HCT116 (cell line): ENCODE data around the gene ARL5B. TPM values are rescaled to one million over a fixed set of nuclear protein-coding genes. Genes with fewer than 3 reads are reported as not detected.

ENCODE experiments used
- ATAC-seq: fragments of 200-7000 bp; cut with Tn5 transposase; 2 replicates; pipeline ENCODE4 v1.9.1; 2020; ENCODE audit warnings: mild to moderate bottlenecking, moderate library complexity
- BruUV-seq: library from RNA; stranded (reverse); fragments of 400-500 nt; replicated peaks from 2 replicates; lab custom pipeline; 2021; lab: Mats Ljungman, UMichigan
- CTCF ChIA-PET: fragments of 300-600 bp; sonication (Branson Sonifier 250); formaldehyde crosslinking; loops from one replicate; lab custom pipeline; 2021; ENCODE audit warnings: antibody characterized with exemption; lab: Charles Lee
- POLR2A ChIA-PET: fragments of 300-600, 350-600 bp; sonication (Branson Sonifier 250); formaldehyde crosslinking; loops from one replicate; lab custom pipeline; 2021; ENCODE audit warnings: antibody characterized with exemption; lab: Charles Lee
- RAD21 ChIA-PET, 2 experiments: fragments of 300-600 bp; sonication (Branson Sonifier 250); formaldehyde crosslinking; loops; one replicate each; lab custom pipeline; 2023; ENCODE audit warnings: low total read pairs in 2 of 2; ENCODE audit not compliant: uncharacterized antibody in 2 of 2, unreplicated experiment in 2 of 2, low non-redundant PET in 1 of 2; lab: Charles Lee
- DNase-seq: peaks from one replicate; pipeline ENCODE4 v3.0.0-alpha.2; 2010; ENCODE audit warnings: low read depth, low spot score
- H2AFZ ChIP-seq: fragments of 200-600 bp; shearing (Covaris generic), sonication (generic); 2 replicates; pipeline ENCODE4 v1.6.1; 2017; ENCODE audit warnings: low read depth, mixed run types, mixed read lengths, antibody characterized with exemption, low read length; ENCODE audit not compliant: poor library complexity, severe bottlenecking
- H3K27ac ChIP-seq: 2 replicates; pipeline ENCODE4 v1.5.1; 2012; ENCODE audit warnings: low read depth, low read length
- H3K27me3 ChIP-seq: fragments of 200-600 bp; sonication (generic); 2 replicates; pipeline ENCODE4 v1.6.1; 2016; ENCODE audit warnings: mixed run types, low read length, mixed read lengths; ENCODE audit not compliant: insufficient read depth
- H3K36me3 ChIP-seq, 2 experiments: fragments of 200-500 bp in 1 of 2; fragments of 200-600 bp in 1 of 2; sonication (Bioruptor generic) in 1 of 2; sonication (generic) in 1 of 2; 2 replicates each; pipeline versions ENCODE4 v1.5.1 to v1.6.1; 2014 to 2016; ENCODE audit warnings: low read length in 2 of 2, inconsistent platforms in 1 of 2, mixed read lengths in 1 of 2, mixed run types in 1 of 2; ENCODE audit not compliant: insufficient read depth in 2 of 2, control insufficient read depth in 1 of 2
- H3K4me1 ChIP-seq, 2 experiments: fragments of 200-600 bp in 1 of 2; sonication (generic) in 1 of 2; 2 replicates each; pipeline versions ENCODE4 v1.5.1 to v1.6.1; 2012 to 2017; ENCODE audit warnings: low read length in 2 of 2, inconsistent platforms in 1 of 2, mild to moderate bottlenecking in 1 of 2, mixed read lengths in 1 of 2, mixed run types in 1 of 2, moderate library complexity in 1 of 2; ENCODE audit not compliant: insufficient read depth in 2 of 2, control insufficient read depth in 1 of 2
- H3K4me2 ChIP-seq: fragments of 200-600 bp; sonication (generic); 2 replicates; pipeline ENCODE4 v1.6.1; 2017; ENCODE audit warnings: mixed run types, low read length, mixed read lengths
- H3K4me3 ChIP-seq, 2 experiments: fragments of 200-600 bp in 1 of 2; sonication (generic) in 1 of 2; replicated peaks in 1 of 2; 2 replicates each; pipeline ENCODE4 v1.5.1; 2011 to 2016; ENCODE audit warnings: low read length in 2 of 2, control low read depth in 1 of 2, low read depth in 1 of 2, mild to moderate bottlenecking in 1 of 2, mixed read lengths in 1 of 2, mixed run types in 1 of 2
- H3K79me2 ChIP-seq: fragments of 200-600 bp; sonication (generic); 2 replicates; pipeline ENCODE4 v1.6.1; 2017; ENCODE audit warnings: mild to moderate bottlenecking, mixed run types, low read length, moderate library complexity, mixed read lengths; ENCODE audit not compliant: insufficient read depth
- H3K9ac ChIP-seq: fragments of 200-600 bp; sonication (generic); 2 replicates; pipeline ENCODE4 v1.6.1; 2016; ENCODE audit warnings: low read length, mixed read lengths
- H3K9me2 ChIP-seq: fragments of 200-600 bp; sonication (generic), shearing (Covaris generic); 2 replicates; pipeline ENCODE4 v1.6.1; 2017; ENCODE audit warnings: mixed run types, mild to moderate bottlenecking, moderate library complexity; ENCODE audit not compliant: insufficient read depth
- H3K9me3 ChIP-seq, 2 experiments: fragments of 200-500 bp in 1 of 2; fragments of 200-600 bp in 1 of 2; sonication (Bioruptor generic) in 1 of 2; sonication (generic) in 1 of 2; 2 replicates each; pipeline ENCODE4 v1.6.1; 2014 to 2017; ENCODE audit warnings: low read length in 2 of 2, mixed read lengths in 2 of 2, inconsistent platforms in 1 of 2, low read depth in 1 of 2, mild to moderate bottlenecking in 1 of 2, mixed run types in 1 of 2, moderate library complexity in 1 of 2; ENCODE audit not compliant: control insufficient read depth in 1 of 2, insufficient read depth in 1 of 2
- H4K20me1 ChIP-seq: fragments of 200-600 bp; sonication (generic), shearing (Covaris generic); 2 replicates; pipeline ENCODE4 v1.6.1; 2017; ENCODE audit warnings: mixed run types, mild to moderate bottlenecking, moderate library complexity; ENCODE audit not compliant: insufficient read depth
- CBX3 ChIP-seq: IDR thresholded peaks from 2 replicates; pipeline ENCODE4 v1.6.1; 2012; ENCODE audit warnings: low read depth
- EGR1 ChIP-seq: IDR thresholded peaks from 2 replicates; pipeline ENCODE4 v1.6.1; 2012; ENCODE audit warnings: low read depth
- EZH2 ChIP-seq: fragments of 200-600 bp; sonication (generic); IDR thresholded peaks from 2 replicates; pipeline ENCODE4 v1.6.1; 2017; ENCODE audit warnings: antibody characterized with exemption, mixed run types
- FOSL1 ChIP-seq: IDR thresholded peaks from 2 replicates; pipeline ENCODE4 v1.6.1; 2012; ENCODE audit warnings: low read depth
- JUND ChIP-seq: IDR thresholded peaks from 2 replicates; pipeline ENCODE4 v1.6.1; 2012
- RAD21 ChIP-seq: IDR thresholded peaks from 2 replicates; pipeline ENCODE4 v1.6.1; 2012; ENCODE audit warnings: low read depth, mild to moderate bottlenecking
- SIN3A ChIP-seq: IDR thresholded peaks from 2 replicates; pipeline ENCODE4 v1.6.1; 2012; ENCODE audit warnings: low read depth
- SRF ChIP-seq: IDR thresholded peaks from 2 replicates; pipeline ENCODE4 v1.6.1; 2012; ENCODE audit warnings: low read depth
- TCF7L2 ChIP-seq: IDR thresholded peaks from 2 replicates; pipeline ENCODE4 v1.7.0; 2011; ENCODE audit warnings: borderline replicate concordance, inconsistent platforms; ENCODE audit not compliant: insufficient read depth, insufficient read length; ENCODE audit errors: extremely low read depth
- intact Hi-C: fragments of 100-400 bp; cut with micrococcal nuclease; formaldehyde crosslinking; loops from 2 replicates; pipeline ENCODE4 v1.10.0; 2022
- total RNA-seq: library from RNA; stranded (reverse); gene quantifications from one replicate; pipeline ENCODE4 v1.2.1, GENCODE V29; 2021; ENCODE audit not compliant: unreplicated experiment
- TF ChIP-seq, protein P1 (sequence below), 3 experiments: fragments of 200-600 bp in 1 of 3; sonication (generic) in 1 of 3; IDR thresholded peaks in 2 of 3; conservative IDR thresholded peaks in 1 of 3; 2 replicates each; pipeline ENCODE4 v1.5.1; 2012 to 2017; ENCODE audit warnings: low read depth in 2 of 3, low read length in 2 of 3, antibody characterized with exemption in 1 of 3, borderline replicate concordance in 1 of 3, control low read depth in 1 of 3, mild to moderate bottlenecking in 1 of 3, mixed read lengths in 1 of 3, mixed run types in 1 of 3, moderate library complexity in 1 of 3; ENCODE audit not compliant: insufficient read depth in 1 of 3
- TF ChIP-seq, protein P2 (sequence below): IDR thresholded peaks from 2 replicates; pipeline ENCODE4 v1.6.1; 2011; ENCODE audit warnings: mild to moderate bottlenecking, low read length, moderate library complexity; ENCODE audit not compliant: insufficient replicate concordance; ENCODE audit errors: extremely low read depth

ARL5B gene
- total RNA-seq, 1 experiment from 2014 or later: 21.1 TPM

DNA sequence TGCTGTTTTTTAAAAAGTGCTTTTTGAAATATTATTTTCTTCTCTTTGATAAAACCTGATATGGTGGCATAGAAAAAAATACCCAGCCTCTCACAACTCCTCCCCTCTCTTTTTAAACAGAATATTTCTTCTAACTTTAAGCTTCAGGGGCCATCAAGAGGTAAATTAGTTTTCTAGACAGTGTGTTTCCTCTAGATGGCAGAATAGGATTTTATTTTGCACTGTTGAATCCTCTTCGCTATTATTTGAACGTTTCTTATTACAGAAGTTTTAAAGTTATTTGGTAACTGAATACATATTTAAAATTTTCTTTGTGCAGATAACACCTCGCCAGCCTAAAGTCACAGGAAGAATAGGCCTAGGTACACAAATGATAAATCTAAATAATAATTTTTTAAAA, 30.3 kb downstream of the ARL5B start:
- Histone ChIP-seq H3K9me3 (no peaks in the 10 kb centered on the region), H3K36me3 (no peaks in the 10 kb centered on the region), H3K27ac (no peak overlapping the region), H4K20me1 (no peaks in the 10 kb centered on the region), H3K79me2 (no peaks in the 10 kb centered on the region), H2AFZ (no peak overlapping the region), H3K27me3 (no peaks in the 10 kb centered on the region), H3K4me3 (no peak overlapping the region), H3K4me1 (peaks cover 3 to 11% of the 10 kb centered on the region in 2 experiments; a peak in 3 of 4 replicates), H3K9me2 (no peaks in the 10 kb centered on the region), H3K4me2 (no peak overlapping the region), H3K9ac (no peak overlapping the region)
- intact Hi-C loops: no loop called here
- POLR2A ChIA-PET: no interaction called here
- ATAC-seq (peak; percentile 69), DNase-seq (no peak)
- TF ChIP-seq RAD21 (peak; percentile 70), JUND (no peak)
- TF ChIP-seq, protein P1, sequence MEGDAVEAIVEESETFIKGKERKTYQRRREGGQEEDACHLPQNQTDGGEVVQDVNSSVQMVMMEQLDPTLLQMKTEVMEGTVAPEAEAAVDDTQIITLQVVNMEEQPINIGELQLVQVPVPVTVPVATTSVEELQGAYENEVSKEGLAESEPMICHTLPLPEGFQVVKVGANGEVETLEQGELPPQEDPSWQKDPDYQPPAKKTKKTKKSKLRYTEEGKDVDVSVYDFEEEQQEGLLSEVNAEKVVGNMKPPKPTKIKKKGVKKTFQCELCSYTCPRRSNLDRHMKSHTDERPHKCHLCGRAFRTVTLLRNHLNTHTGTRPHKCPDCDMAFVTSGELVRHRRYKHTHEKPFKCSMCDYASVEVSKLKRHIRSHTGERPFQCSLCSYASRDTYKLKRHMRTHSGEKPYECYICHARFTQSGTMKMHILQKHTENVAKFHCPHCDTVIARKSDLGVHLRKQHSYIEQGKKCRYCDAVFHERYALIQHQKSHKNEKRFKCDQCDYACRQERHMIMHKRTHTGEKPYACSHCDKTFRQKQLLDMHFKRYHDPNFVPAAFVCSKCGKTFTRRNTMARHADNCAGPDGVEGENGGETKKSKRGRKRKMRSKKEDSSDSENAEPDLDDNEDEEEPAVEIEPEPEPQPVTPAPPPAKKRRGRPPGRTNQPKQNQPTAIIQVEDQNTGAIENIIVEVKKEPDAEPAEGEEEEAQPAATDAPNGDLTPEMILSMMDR (IDR thresholded peaks at IDR 0.05 in 2 of 3, conservative IDR thresholded peaks at IDR 0.05 in 1 of 3; ENCODE audit: borderline replicate concordance in 1 of 3, insufficient read depth in 1 of 3, low read depth in 2 of 3, low read length in 2 of 3): peak; percentile 18 to 86 (median 52); a peak in 3 of 6 replicates
- CTCF ChIA-PET: interaction anchor here (0.7 to 1.0 kb wide), 2 partner anchors 15 to 165 kb away, joined by 3 to 4 read pairs; no protein-coding TSS in a partner anchor
- RAD21 ChIA-PET: no interaction called here
- BruUV-seq: no TSS peak

DNA sequence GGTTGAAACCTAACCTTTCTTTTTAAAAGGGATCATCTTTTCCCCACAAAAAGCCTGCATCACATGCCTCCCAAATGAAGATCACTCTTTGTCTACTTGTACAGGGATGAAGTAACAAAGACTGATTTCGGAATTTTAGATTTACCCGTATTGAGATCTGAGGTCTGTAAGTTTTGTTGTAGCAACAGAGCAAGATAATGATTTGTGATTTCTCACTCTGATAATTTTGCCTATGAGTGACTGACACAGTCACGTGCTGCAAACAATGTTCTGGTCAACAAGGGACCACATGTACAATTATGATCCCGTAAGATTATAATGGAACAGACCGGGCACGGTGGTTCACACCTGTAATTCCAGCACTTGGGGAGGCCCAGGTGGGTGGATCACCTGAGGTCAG, 31.3 kb downstream of the ARL5B start:
- Histone ChIP-seq H3K4me3 (no peak overlapping the region), H3K9me2 (no peaks in the 10 kb centered on the region), H3K9me3 (no peaks in the 10 kb centered on the region), H3K36me3 (no peaks in the 10 kb centered on the region), H3K4me2 (no peak overlapping the region), H4K20me1 (no peaks in the 10 kb centered on the region), H3K27me3 (no peaks in the 10 kb centered on the region), H3K9ac (no peak overlapping the region), H3K4me1 (peaks cover 0 to under 1% of the 10 kb centered on the region in 2 experiments; a peak in 1 of 4 replicates), H3K79me2 (no peaks in the 10 kb centered on the region), H3K27ac (no peak overlapping the region), H2AFZ (no peak overlapping the region)
- BruUV-seq: no TSS peak
- DNase-seq (no peak), ATAC-seq (no peak)
- POLR2A ChIA-PET: no interaction called here
- CTCF ChIA-PET: no interaction called here
- TF ChIP-seq RAD21 (no peak), EGR1 (no peak), SRF (no peak), EZH2 (no peak), CBX3 (no peak), TCF7L2 (no peak), JUND (no peak), SIN3A (no peak), FOSL1 (no peak)
- TF ChIP-seq, protein P1 (IDR thresholded peaks at IDR 0.05 in 2 of 3, conservative IDR thresholded peaks at IDR 0.05 in 1 of 3; ENCODE audit: borderline replicate concordance in 1 of 3, insufficient read depth in 1 of 3, low read depth in 2 of 3, low read length in 2 of 3): no peak
- TF ChIP-seq, protein P2, sequence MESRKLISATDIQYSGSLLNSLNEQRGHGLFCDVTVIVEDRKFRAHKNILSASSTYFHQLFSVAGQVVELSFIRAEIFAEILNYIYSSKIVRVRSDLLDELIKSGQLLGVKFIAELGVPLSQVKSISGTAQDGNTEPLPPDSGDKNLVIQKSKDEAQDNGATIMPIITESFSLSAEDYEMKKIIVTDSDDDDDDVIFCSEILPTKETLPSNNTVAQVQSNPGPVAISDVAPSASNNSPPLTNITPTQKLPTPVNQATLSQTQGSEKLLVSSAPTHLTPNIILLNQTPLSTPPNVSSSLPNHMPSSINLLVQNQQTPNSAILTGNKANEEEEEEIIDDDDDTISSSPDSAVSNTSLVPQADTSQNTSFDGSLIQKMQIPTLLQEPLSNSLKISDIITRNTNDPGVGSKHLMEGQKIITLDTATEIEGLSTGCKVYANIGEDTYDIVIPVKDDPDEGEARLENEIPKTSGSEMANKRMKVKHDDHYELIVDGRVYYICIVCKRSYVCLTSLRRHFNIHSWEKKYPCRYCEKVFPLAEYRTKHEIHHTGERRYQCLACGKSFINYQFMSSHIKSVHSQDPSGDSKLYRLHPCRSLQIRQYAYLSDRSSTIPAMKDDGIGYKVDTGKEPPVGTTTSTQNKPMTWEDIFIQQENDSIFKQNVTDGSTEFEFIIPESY: no peak
- intact Hi-C loops: no loop called here
- RAD21 ChIA-PET: no interaction called here
